Breast epithelium (tissue), 4 donors: ENCODE data around the gene TMEM126A. TPM values are rescaled to one million over a fixed set of nuclear protein-coding genes. Genes with fewer than 3 reads are reported as not detected.

Source experiments
- DNase-seq, 2 donors: peaks; one replicate each; pipeline ENCODE4 v3.0.0-alpha.2; 2019; ENCODE audit warnings: low spot score in 2 of 2
- H3K27ac ChIP-seq, 2 donors: fragments of 200-600 bp; sonication (generic) in 1 of 2; one replicate each; pipeline ENCODE4 v1.5.1; 2016 to 2019; ENCODE audit warnings: mild to moderate bottlenecking in 1 of 2
- H3K27me3 ChIP-seq, 2 donors: fragments of 200-600 bp; sonication (generic) in 1 of 2; one replicate each; pipeline versions ENCODE4 v1.5.1 to v1.6.0; 2017 to 2019; ENCODE audit warnings: control low read depth in 1 of 2, mild to moderate bottlenecking in 1 of 2
- H3K36me3 ChIP-seq: fragments of 200-600 bp; one replicate; pipeline ENCODE4 v1.5.1; 2019
- H3K4me1 ChIP-seq, 2 donors: fragments of 200-600 bp; sonication (generic); one replicate each; pipeline ENCODE4 v1.5.1; 2016 to 2019; ENCODE audit warnings: control low read depth in 1 of 2
- H3K4me3 ChIP-seq, 3 donors: fragments of 200-600 bp; sonication (generic); 1 replicate in 2 of 3; 2 replicates in 1 of 3; pipeline ENCODE4 v1.5.1; 2016 to 2019; ENCODE audit warnings: mild to moderate bottlenecking in 3 of 3, moderate library complexity in 2 of 3
- H3K9me3 ChIP-seq, 2 donors: fragments of 200-600 bp; sonication (generic) in 1 of 2; one replicate each; pipeline ENCODE4 v1.5.1; 2016 to 2019; ENCODE audit warnings: control low read depth in 1 of 2
- CTCF ChIP-seq, 3 donors: fragments of 450-650 bp; IDR thresholded peaks; one replicate each; pipeline ENCODE4 v1.5.1; 2016 to 2017; ENCODE audit warnings: antibody characterized with exemption in 3 of 3, mild to moderate bottlenecking in 3 of 3, moderate library complexity in 3 of 3
- POLR2A ChIP-seq: fragments of 450-650 bp; IDR thresholded peaks from one replicate; pipeline ENCODE4 v1.6.1; 2016; ENCODE audit warnings: antibody characterized with exemption, mild to moderate bottlenecking, moderate library complexity
- POLR2AphosphoS5 ChIP-seq, 3 donors: sonication (generic); formaldehyde crosslinking; IDR thresholded peaks; one replicate each; pipeline ENCODE4 v1.6.1; 2017; ENCODE audit warnings: antibody characterized with exemption in 3 of 3
- intact Hi-C: fragments of 100-400 bp; cut with DNase I; formaldehyde crosslinking; loops from one replicate; pipeline ENCODE4 v1.15.1; 2023; ENCODE audit warnings: low total_unique reads
- total RNA-seq, 3 donors: library from RNA; depleted of rRNA; stranded (reverse); fragments of >200 nt; gene quantifications; one replicate each; pipeline ENCODE4 v1.1.0, GENCODE V29; 2016

The TMEM126A gene
- total RNA-seq, 3 donors from 2014 or later, result 18.6 to 33.9 (median 23.9) TPM

GRCh38 chr11:85705800-85706199 is 58.0 kb downstream of the TMEM126A start:
- intact Hi-C loops, result no loop called here
- Histone ChIP-seq H3K4me3 (no peak overlapping the region), H3K27ac (no peak overlapping the region), H3K27me3 (no peaks in the 10 kb centered on the region), H3K4me1 (no peaks in the 10 kb centered on the region), H3K9me3 (no peaks in the 10 kb centered on the region), H3K36me3 (no peaks in the 10 kb centered on the region)
- DNase-seq, result no peak
- TF ChIP-seq CTCF (IDR thresholded peaks at IDR 0.05), result no peak
- TF ChIP-seq POLR2A, result no peak
- TF ChIP-seq POLR2AphosphoS5 (IDR thresholded peaks at IDR 0.05), result no peak

Other genes with a start within 250 kb of the TMEM126A start
- gene DLG2, start 20.6 kb upstream of the TMEM126A start, total RNA-seq, result 10 to 100 TPM in 1 of 3 donors, 1 to 10 TPM in 2; 4.3 to 12.3 (median 6.9) TPM
- 10 to 100 TPM; 41.1 to 50.5 (median 47.0) TPM for gene TMEM126B, start 19.4 kb upstream of the TMEM126A start, total RNA-seq
- gene CREBZF, start 17.2 kb downstream of the TMEM126A start, total RNA-seq, result 100 to 1,000 TPM in 2 of 3 donors, 10 to 100 TPM in 1; 49.6 to 120 (median 107) TPM
- 1 to 10 TPM; 1.6 to 2.6 (median 2.6) TPM for gene CCDC89, start 38.2 kb downstream of the TMEM126A start, total RNA-seq
- 100 to 1,000 TPM in 2 of 3 donors, 10 to 100 TPM in 1; 10.1 to 189 (median 120) TPM for gene SYTL2, start 163.2 kb downstream of the TMEM126A start, total RNA-seq
- gene CCDC83, start 207.4 kb downstream of the TMEM126A start, total RNA-seq, result under 1 TPM in 1 of 3 donors, not detected in 2; 0.33 TPM